Heart left ventricle (tissue), 16 donors: ENCODE measurements around the gene OR2F1. TPM values are rescaled to one million over a fixed set of nuclear protein-coding genes. Genes with fewer than 3 reads are reported as not detected.

Source experiments
- ATAC-seq, 4 donors: fragments of 200-7000 bp; cut with Tn5 transposase; one replicate each; pipeline ENCODE4 v1.9.1; 2020 to 2022; ENCODE audit warnings: moderate library complexity in 4 of 4, mild to moderate bottlenecking in 3 of 4, moderate number of reproducible peaks in 1 of 4
- DNase-seq, 5 donors: peaks; one replicate each; pipeline ENCODE4 v3.0.0-alpha.2; 2020
- H3K27ac ChIP-seq, 12 donors: fragments of 200-600 bp; sonication (generic) in 4 of 12; one replicate each; pipeline versions ENCODE4 v1.5.0 to v1.8.0; 2016 to 2022; ENCODE audit warnings: mild to moderate bottlenecking in 2 of 12
- H3K27me3 ChIP-seq, 9 donors: fragments of 200-600 bp; sonication (generic) in 2 of 9; one replicate each; pipeline versions ENCODE4 v1.5.1 to v1.8.0; 2016 to 2022; ENCODE audit warnings: mild to moderate bottlenecking in 3 of 9
- H3K36me3 ChIP-seq, 9 donors: fragments of 200-600 bp; sonication (generic) in 2 of 9; one replicate each; pipeline versions ENCODE4 v1.5.0 to v1.8.0; 2018 to 2022; ENCODE audit warnings: mild to moderate bottlenecking in 2 of 9
- H3K4me1 ChIP-seq, 12 donors: fragments of 200-600 bp; sonication (generic) in 4 of 12; one replicate each; pipeline versions ENCODE4 v1.5.0 to v1.8.0; 2016 to 2022; ENCODE audit warnings: mild to moderate bottlenecking in 3 of 12
- H3K4me3 ChIP-seq, 12 donors: fragments of 200-600 bp; sonication (generic) in 4 of 12; one replicate each; pipeline versions ENCODE4 v1.5.0 to v1.8.0; 2017 to 2022; ENCODE audit warnings: mild to moderate bottlenecking in 9 of 12, moderate library complexity in 4 of 12
- H3K9me3 ChIP-seq, 12 donors: fragments of 200-600 bp; sonication (generic) in 4 of 12; one replicate each; pipeline versions ENCODE4 v1.5.0 to v1.8.0; 2016 to 2022; ENCODE audit warnings: mild to moderate bottlenecking in 1 of 12
- POLR2A ChIP-seq, 2 donors: fragments of 450-650 bp; IDR thresholded peaks; one replicate each; pipeline ENCODE4 v1.6.1; 2017; ENCODE audit warnings: antibody characterized with exemption in 2 of 2, mild to moderate bottlenecking in 2 of 2, moderate library complexity in 2 of 2
- WGBS, 4 donors: extraction: QIAGEN DNeasy Blood & Tissue Kit in 2 of 4; methylation state at CpG; one replicate each; pipeline versions ENCODE4 v1.1.5 to v1.1.7; 2013 to 2018; 5-methylcytosine and 5-hydroxymethylcytosine counted together
- intact Hi-C, 10 donors: fragments of 100-400 bp; cut with DNase I; formaldehyde crosslinking; loops; one replicate each; pipeline versions ENCODE4 v1.11.1 to v1.14.2; 2022
- polyA plus RNA-seq, 2 donors: library from polyadenylated mRNA; stranded (reverse); fragments of 200-250 nt; gene quantifications; one replicate each; pipeline ENCODE4 v1.2.3, GENCODE V29; 2013
- total RNA-seq, 9 donors: library from RNA; depleted of rRNA in 2 of 9; stranded (reverse); fragments of >200 nt in 2 of 9; fragmentation: NEBNext Ultra II Directional in 3 of 9; extraction: Animal tissue kit (Norgen Biotek cat#: 25700) in 3 of 9; gene quantifications; one replicate each; pipeline versions ENCODE4 v1.1.0 to v1.2.4, GENCODE V29; 2016 to 2023
- TF ChIP-seq, protein P1 (sequence below), 12 donors: fragments of 200-600 bp; sonication (generic) in 4 of 12; IDR thresholded peaks; one replicate each; pipeline versions ENCODE4 v1.5.0 to v1.8.0; 2018 to 2022; ENCODE audit warnings: antibody characterized with exemption in 12 of 12, mild to moderate bottlenecking in 5 of 12
- donor health status: ischemic (EF 13 %, LVEDD 7.1; RV severe dilation, severe dysfunction).
- donor health status: healthy with polysubstance abuse.
- donor health status: DM: no; HTN: yes; CAD: no.
- donor health status: DM: no; HTN: no; CAD: no.
- donor health status: ischemic (EF 25% LVEDD 6.9; RV normal size, moderate dysfunction).
- donor health status: ischemic (EF 25% LVEDD 5.7; RV mildly dilated, moderate dysfunction).
- donor health status: healthy.
- donor health status: DM: yes; HTN: yes; CAD: no.
- donor health status: ischemic (EF 35%, LVEDD 5.7; RV mildly dilated, moderate dysfunction).
- donor health status: nonischemic (EF 11% LVEDD 7.7; RV severe dilation, severe dysfunction).
- donor health status: DM: yes; HTN: yes; CAD: no.
- donor health status: PGD.
- donor health status: ischemic (EF 29% LVEDD 5.4; RV normal size, mild dysfunction).
- donor health status: nonischemic (EF 23%, LVEDD 6.1; RV moderate dilation, normal function).

OR2F1 gene
- total and polyA plus RNA-seq, 11 donors, result not detected

GRCh38 chr7:143983960-143984359 is 29.3 kb downstream of the OR2F1 start:
- Histone ChIP-seq H3K36me3 (no peaks in the 10 kb centered on the region), H3K4me3 (no peak overlapping the region), H3K4me1 (peaks cover 0 to 12% (median 0%) of the 10 kb centered on the region in 12 donors), H3K9me3 (peaks cover 0 to under 1% (median 0%) of the 10 kb centered on the region in 12 donors), H3K27me3 (no peaks in the 10 kb centered on the region), H3K27ac (no peak overlapping the region)
- 88 to 92% (median 90%) methylated on average over 5 of the region's 5 CpGs for WGBS, 4 donors
- DNase-seq (no peak), ATAC-seq (no peak)
- TF ChIP-seq, protein P1, sequence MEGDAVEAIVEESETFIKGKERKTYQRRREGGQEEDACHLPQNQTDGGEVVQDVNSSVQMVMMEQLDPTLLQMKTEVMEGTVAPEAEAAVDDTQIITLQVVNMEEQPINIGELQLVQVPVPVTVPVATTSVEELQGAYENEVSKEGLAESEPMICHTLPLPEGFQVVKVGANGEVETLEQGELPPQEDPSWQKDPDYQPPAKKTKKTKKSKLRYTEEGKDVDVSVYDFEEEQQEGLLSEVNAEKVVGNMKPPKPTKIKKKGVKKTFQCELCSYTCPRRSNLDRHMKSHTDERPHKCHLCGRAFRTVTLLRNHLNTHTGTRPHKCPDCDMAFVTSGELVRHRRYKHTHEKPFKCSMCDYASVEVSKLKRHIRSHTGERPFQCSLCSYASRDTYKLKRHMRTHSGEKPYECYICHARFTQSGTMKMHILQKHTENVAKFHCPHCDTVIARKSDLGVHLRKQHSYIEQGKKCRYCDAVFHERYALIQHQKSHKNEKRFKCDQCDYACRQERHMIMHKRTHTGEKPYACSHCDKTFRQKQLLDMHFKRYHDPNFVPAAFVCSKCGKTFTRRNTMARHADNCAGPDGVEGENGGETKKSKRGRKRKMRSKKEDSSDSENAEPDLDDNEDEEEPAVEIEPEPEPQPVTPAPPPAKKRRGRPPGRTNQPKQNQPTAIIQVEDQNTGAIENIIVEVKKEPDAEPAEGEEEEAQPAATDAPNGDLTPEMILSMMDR (IDR thresholded peaks at IDR 0.05), result no peak
- TF ChIP-seq POLR2A (IDR thresholded peaks at IDR 0.05), result no peak
- intact Hi-C loops, result no loop called here

GRCh38 chr7:143987513-143987912 is 32.9 kb downstream of the OR2F1 start:
- no peaks in the 10 kb centered on the region for H3K36me3 ChIP-seq
- no peak overlapping the region for H3K27ac ChIP-seq
- intact Hi-C loops, result no loop called here
- no peak for TF ChIP-seq POLR2A (IDR thresholded peaks at IDR 0.05)
- TF ChIP-seq, protein P1 (IDR thresholded peaks at IDR 0.05), result no peak
- H3K4me1 ChIP-seq, result peaks cover 0 to 12% (median 0%) of the 10 kb centered on the region in 12 donors
- H3K9me3 ChIP-seq, result peaks cover 0 to 16% (median 0%) of the 10 kb centered on the region in 12 donors
- DNase-seq (no peak), ATAC-seq (no peak)
- no peak overlapping the region for H3K4me3 ChIP-seq
- H3K27me3 ChIP-seq, result no peaks in the 10 kb centered on the region

- TF ChIP-seq, protein P1 (IDR thresholded peaks at IDR 0.05), result no peak
- TF ChIP-seq POLR2A (IDR thresholded peaks at IDR 0.05), result no peak
- peak in 1 of 5 donors; percentile 13 for DNase-seq
- Histone ChIP-seq H3K27ac (peak overlapping the region in 4 of 12 donors; percentile 2 to 37 (median 30)), H3K27me3 (no peaks in the 10 kb centered on the region), H3K9me3 (peaks cover 0 to 16% (median 0%) of the 10 kb centered on the region in 12 donors), H3K4me1 (peaks cover 0 to 12% (median 0%) of the 10 kb centered on the region in 12 donors), H3K4me3 (no peak overlapping the region), H3K36me3 (no peaks in the 10 kb centered on the region)
- intact Hi-C loops, result no loop called here
- no peak for ATAC-seq
- WGBS, 4 donors, result 76 to 85% (median 80%) methylated on average over 5 of the region's 5 CpGs
Measured at GRCh38 chr7:143988976-143989745, 34.5 kb downstream of the OR2F1 start.

DNA sequence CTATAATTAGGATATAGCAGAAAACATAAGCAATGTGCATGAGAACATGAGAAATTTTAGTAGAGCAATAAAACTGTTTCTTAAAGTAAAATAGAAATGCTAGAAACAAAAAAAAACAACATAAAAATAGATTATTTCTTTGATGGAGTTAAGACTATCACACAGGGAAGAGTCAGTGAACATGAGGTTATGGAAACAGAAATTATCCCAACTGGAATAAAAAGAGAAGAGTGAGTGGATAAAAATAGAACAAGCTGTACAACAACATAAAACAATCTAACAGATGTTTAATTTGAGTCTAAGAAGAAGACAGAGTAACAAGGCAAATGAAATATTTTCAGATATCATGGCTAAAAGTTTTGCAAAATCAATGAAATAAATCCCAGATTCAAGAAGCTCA is 38.0 kb downstream of the OR2F1 start:
- Histone ChIP-seq H3K9me3 (peaks cover 0 to 16% (median 0%) of the 10 kb centered on the region in 12 donors), H3K4me1 (peaks cover 0 to 12% (median 0%) of the 10 kb centered on the region in 12 donors), H3K27ac (peak overlapping the region in 6 of 12 donors; percentile 26 to 49 (median 39)), H3K4me3 (no peak overlapping the region), H3K36me3 (no peaks in the 10 kb centered on the region), H3K27me3 (no peaks in the 10 kb centered on the region)
- TF ChIP-seq, protein P1 (IDR thresholded peaks at IDR 0.05), result no peak
- TF ChIP-seq POLR2A (IDR thresholded peaks at IDR 0.05), result no peak
- DNase-seq (no peak), ATAC-seq (peak in 1 of 4 donors; percentile 45)
- intact Hi-C loops, result no loop called here
